HepG2 (cell line): ENCODE results near the gene KAT6B. TPM values are rescaled to one million over a fixed set of nuclear protein-coding genes. Genes with fewer than 3 reads are reported as not detected.
A peak's percentile ranks its signal among the peaks of the same experiment; 100 is the strongest.

ENCODE experiments used
- ATAC-seq: fragments of 200-7000 bp; cut with Tn5 transposase; 3 replicates; pipeline ENCODE4 v1.9.1; 2020; ENCODE audit warnings: mild to moderate bottlenecking, moderate library complexity
- BruUV-seq: library from RNA; stranded (reverse); fragments of 400-500 nt; replicated peaks from 2 replicates; lab custom pipeline; 2021; lab: Mats Ljungman, UMichigan
- CTCF ChIA-PET: fragments of 300-600 bp; formaldehyde crosslinking; extraction: SDS; loops from one replicate; lab custom pipeline; 2021; ENCODE audit warnings: low total read pairs, inconsistent platforms, low intra/inter-chr PET ratio; lab: Yijun Ruan, JAX
- POLR2A ChIA-PET: fragments of 350-600 bp; sonication (Branson Sonifier 250); formaldehyde crosslinking; loops from one replicate; lab custom pipeline; 2020; ENCODE audit warnings: antibody characterized with exemption, inconsistent platforms; lab: Yijun Ruan, JAX
- DNase-seq: peaks from one replicate; pipeline ENCODE4 v3.0.0-alpha.2; 2015; ENCODE audit warnings: low spot score
- FAIRE-seq: peaks from 3 replicates; lab custom pipeline; 2011; peaks lifted over from hg19 to GRCh38; lab: Jason Lieb, UNC
- H2AFZ ChIP-seq: one replicate; pipeline ENCODE4 v1.6.1; 2011; ENCODE audit warnings: low read length, inconsistent platforms
- H3K27ac ChIP-seq: fragments of 300-600 bp; 3 replicates; pipeline ENCODE4 v1.8.0; 2011; ENCODE audit warnings: mixed run types, mild to moderate bottlenecking, mixed read lengths, low read length, inconsistent platforms; ENCODE audit not compliant: insufficient read depth; ENCODE audit errors: extremely low read length
- H3K27me3 ChIP-seq, 2 experiments: fragments of 200-600 bp in 1 of 2; 2 replicates in 1 of 2; 3 replicates in 1 of 2; pipeline versions ENCODE4 v1.6.0 to v1.8.0; 2011; ENCODE audit warnings: low read length in 2 of 2, mild to moderate bottlenecking in 2 of 2, moderate library complexity in 2 of 2, inconsistent platforms in 1 of 2; ENCODE audit not compliant: insufficient read depth in 2 of 2, control insufficient read depth in 1 of 2
- H3K36me3 ChIP-seq, 2 experiments: fragments of 200-600 bp in 1 of 2; replicated peaks in 1 of 2; 2 replicates in 1 of 2; 3 replicates in 1 of 2; pipeline versions ENCODE4 v1.5.1 to v1.8.0; 2011; ENCODE audit warnings: low read length in 2 of 2, inconsistent platforms in 1 of 2; ENCODE audit not compliant: insufficient read depth in 2 of 2, control insufficient read depth in 1 of 2
- H3K4me1 ChIP-seq: 2 replicates; pipeline ENCODE4 v1.5.1; 2012; ENCODE audit warnings: low read length, inconsistent platforms; ENCODE audit not compliant: insufficient read depth
- H3K4me2 ChIP-seq: 2 replicates; pipeline ENCODE4 v1.6.0; 2011; ENCODE audit warnings: low read depth, low read length, inconsistent platforms
- H3K4me3 ChIP-seq, 3 experiments: fragments of 200-600 bp in 1 of 3; sonication (generic), shearing (Covaris generic) in 1 of 3; replicated peaks in 1 of 3; 2 replicates each; pipeline ENCODE4 v1.5.1; 2011 to 2016; ENCODE audit warnings: low read length in 3 of 3, inconsistent platforms in 2 of 3, low read depth in 2 of 3, mild to moderate bottlenecking in 2 of 3, control low read depth in 1 of 3, mixed read lengths in 1 of 3; ENCODE audit not compliant: insufficient read depth in 1 of 3
- H3K79me2 ChIP-seq: one replicate; pipeline ENCODE4 v1.6.1; 2011; ENCODE audit warnings: low read length, inconsistent platforms; ENCODE audit not compliant: insufficient read depth
- H3K9ac ChIP-seq: 2 replicates; pipeline ENCODE4 v1.6.0; 2011; ENCODE audit warnings: mild to moderate bottlenecking, low read depth, low read length, inconsistent platforms; ENCODE audit not compliant: insufficient read depth
- H3K9me3 ChIP-seq: 2 replicates; pipeline ENCODE4 v1.5.1; 2012; ENCODE audit warnings: mild to moderate bottlenecking, low read length
- H4K20me1 ChIP-seq: 2 replicates; pipeline ENCODE4 v1.6.0; 2011; ENCODE audit warnings: inconsistent platforms, mild to moderate bottlenecking, low read length, moderate library complexity; ENCODE audit not compliant: insufficient read depth
- BHLHE40 ChIP-seq: IDR thresholded peaks from 2 replicates; pipeline ENCODE4 v1.6.1; 2011; ENCODE audit warnings: low read length, improper control_type of control experiment
- BRF2 ChIP-seq: sonication (generic); formaldehyde crosslinking; IDR thresholded peaks from 2 replicates; pipeline ENCODE4 v1.8.1; 2022; ENCODE audit warnings: mild to moderate bottlenecking, missing genetic modification reagents
- CENPT ChIP-seq: sonication (generic); formaldehyde crosslinking; IDR thresholded peaks from 2 replicates; pipeline ENCODE4 v1.8.0; 2022; ENCODE audit warnings: low read depth, mild to moderate bottlenecking, moderate library complexity, missing genetic modification reagents
- CREB1 ChIP-seq, 2 experiments: fragments of 450-650 bp in 1 of 2; IDR thresholded peaks; 2 replicates each; pipeline ENCODE4 v1.6.1; 2016 to 2017; ENCODE audit warnings: control low read depth in 1 of 2, mild to moderate bottlenecking in 1 of 2, missing compliant biosample characterization in 1 of 2, missing genetic modification characterization in 1 of 2
- PBX3 ChIP-seq: sonication (generic); formaldehyde crosslinking; IDR thresholded peaks from 2 replicates; pipeline ENCODE4 v1.8.1; 2023; ENCODE audit warnings: missing genetic modification reagents, inconsistent platforms, borderline replicate concordance
- RARG ChIP-seq: sonication (generic); formaldehyde crosslinking; IDR thresholded peaks from 2 replicates; pipeline ENCODE4 v1.4.0; 2020; ENCODE audit warnings: low read depth, mild to moderate bottlenecking, missing genetic modification reagents
- SOX13 ChIP-seq, 3 experiments: fragments of 450-650 bp in 1 of 3; sonication (generic) in 1 of 3; formaldehyde crosslinking in 1 of 3; IDR thresholded peaks in 2 of 3; conservative IDR thresholded peaks in 1 of 3; 2 replicates each; pipeline versions ENCODE4 v1.5.0 to v1.6.1; 2016 to 2020; ENCODE audit warnings: antibody characterized with exemption in 1 of 3, mild to moderate bottlenecking in 1 of 3, missing compliant biosample characterization in 1 of 3, missing genetic modification reagents in 1 of 3, moderate library complexity in 1 of 3
- SOX5 ChIP-seq: IDR thresholded peaks from 2 replicates; pipeline ENCODE4 v1.6.1; 2016; ENCODE audit warnings: borderline replicate concordance
- SPEN ChIP-seq: sonication (generic); formaldehyde crosslinking; IDR thresholded peaks from 2 replicates; pipeline ENCODE4 v1.5.1; 2020; ENCODE audit warnings: low read depth, mild to moderate bottlenecking, missing genetic modification reagents
- SRSF4 ChIP-seq: fragments of 200-400 bp; formaldehyde crosslinking; IDR thresholded peaks from one replicate; pipeline ENCODE4 v1.6.1; 2018; ENCODE audit warnings: mild to moderate bottlenecking, low read depth, low read length, moderate library complexity; ENCODE audit not compliant: poor library complexity, severe bottlenecking
- ZBTB21 ChIP-seq: sonication (generic); formaldehyde crosslinking; IDR thresholded peaks from 2 replicates; pipeline ENCODE4 v1.4.0; 2020; ENCODE audit warnings: missing genetic modification reagents
- ZBTB46 ChIP-seq: sonication (generic); formaldehyde crosslinking; IDR thresholded peaks from 2 replicates; pipeline ENCODE4 v1.4.0; 2020; ENCODE audit warnings: mild to moderate bottlenecking, missing genetic modification reagents, borderline replicate concordance
- ZNF530 ChIP-seq: sonication (generic); formaldehyde crosslinking; IDR thresholded peaks from 2 replicates; pipeline ENCODE4 v1.5.0; 2020; ENCODE audit warnings: low read depth, mild to moderate bottlenecking, missing genetic modification reagents
- ZXDC ChIP-seq: sonication (generic); formaldehyde crosslinking; IDR thresholded peaks from 2 replicates; pipeline ENCODE4 v1.5.0; 2020; ENCODE audit warnings: mild to moderate bottlenecking, missing genetic modification reagents
- WGBS: methylation state at CpG from one replicate; pipeline ENCODE4 v1.1.6; 2017; ENCODE audit warnings: low lambda C conversion rate; 5-methylcytosine and 5-hydroxymethylcytosine counted together
- in situ Hi-C: cut with HindIII; loops from 2 replicates; pipeline ENCODE4 v1.10.0; 2017; ENCODE audit warnings: low pct_unique_long_range_greater_than_20kb; ENCODE audit not compliant: extremely low pct_ligation_motif_present
- intact Hi-C: fragments of 100-400 bp; cut with micrococcal nuclease; formaldehyde crosslinking; loops from one replicate; pipeline ENCODE4 v1.10.0; 2022; ENCODE audit not compliant: unreplicated experiment
- polyA plus RNA-seq, 8 experiments: library from polyadenylated mRNA; depleted of rRNA in 3 of 8; stranded (reverse) in 7 of 8; unstranded in 1 of 8; fragments of >200 nt; fragmentation: Illumina TruSeq in 4 of 8; extraction: Trizol in 4 of 8; gene quantifications; 2 replicates each; pipeline versions ENCODE4 v1.2.1 to v1.2.3, GENCODE V29; 2011 to 2016; ENCODE audit warnings: low read depth in 4 of 8, missing spikeins in 1 of 8, mixed read lengths in 1 of 8; ENCODE audit not compliant: insufficient read depth in 1 of 8
- total RNA-seq, 5 experiments: library from RNA; depleted of rRNA; stranded (reverse); fragments of >200 nt; fragmentation: Illumina TruSeq; extraction: Trizol; gene quantifications; 2 replicates each; pipeline ENCODE4 v1.2.3, GENCODE V29; 2016; ENCODE audit warnings: low read depth in 1 of 5

The KAT6B gene
- total and polyA plus RNA-seq, 2 of the 13 experiments (the other 11 are each of a cell fraction or from before 2014, with no cell fraction given): 3.0 to 9.5 TPM

- Histone ChIP-seq H2AFZ (no peak overlapping the region), H3K4me1 (peaks cover 27% of the 10 kb centered on the region), H3K4me2 (0 out of 2 replicates have a peak overlapping the region, but pooled peaks have one; percentile 18), H3K9ac (no peak overlapping the region), H3K36me3 (no peaks in the 10 kb centered on the region), H3K79me2 (peaks cover 3% of the 10 kb centered on the region), H4K20me1 (no peaks in the 10 kb centered on the region), H3K27me3 (no peaks in the 10 kb centered on the region), H3K4me3 (no peak overlapping the region), H3K27ac (no peak overlapping the region), H3K9me3 (no peaks in the 10 kb centered on the region)
- no TSS peak for BruUV-seq
- intact Hi-C loops (loop anchor here (1.0 kb wide), 1 partner anchor 14 kb away; no protein-coding TSS in a partner anchor), in situ Hi-C loops (no loop called here)
- WGBS: 86% methylated on average over 4 of the region's 4 CpGs
- DNase-seq (peak; percentile 79), FAIRE-seq (no peak), ATAC-seq (peak; percentile 86)
- ChIA-PET CTCF (no interaction called here), POLR2A (no interaction called here)
- TF ChIP-seq BRF2 (CRISPR knock-in tag) (no peak), RARG (CRISPR knock-in tag) (no peak), ZBTB46 (no peak), SOX13 (IDR thresholded peaks at IDR 0.05) (no peak), SOX13 (CRISPR knock-in tag; conservative IDR thresholded peaks at IDR 0.05 in 1 of 2, IDR thresholded peaks at IDR 0.05 in 1 of 2) (peak in 1 of 2 experiments; percentile 71; a peak in 1 of 4 replicates), CREB1 (IDR thresholded peaks at IDR 0.05) (no peak), CREB1 (CRISPR knock-in tag; IDR thresholded peaks at IDR 0.05) (peak; percentile 36; the same call in 1 of the 2 replicates), ZXDC (CRISPR knock-in tag) (no peak), ZNF530 (no peak), CENPT (CRISPR knock-in tag) (no peak), BHLHE40 (no peak), PBX3 (no peak), ZBTB21 (CRISPR knock-in tag) (peak; percentile 82; the same call in 1 of the 2 replicates), SOX5 (CRISPR knock-in tag) (peak; percentile 25; the same call in 1 of the 2 replicates), SRSF4 (no peak), SPEN (CRISPR knock-in tag) (no peak)
Observed at GRCh38 chr10:74926791-74927585, 100.6 kb downstream of the KAT6B start.
